Endodermal cell (in vitro differentiated cells): ENCODE measurements around the gene KIAA1217. TPM values are rescaled to one million over a fixed set of nuclear protein-coding genes. Genes with fewer than 3 reads are reported as not detected.
A peak's percentile ranks its signal among the peaks of the same experiment; 100 is the strongest.

Experiments
- DNase-seq: peaks from one replicate; pipeline ENCODE4 v3.0.0-alpha.2; 2017
- H3K27ac ChIP-seq: 2 replicates; pipeline ENCODE4 v1.5.1; 2013; ENCODE audit warnings: mild to moderate bottlenecking, low read depth, low read length, moderate library complexity
- H3K27me3 ChIP-seq: 2 replicates; pipeline ENCODE4 v1.6.1; 2013; ENCODE audit warnings: mild to moderate bottlenecking, low read length, moderate library complexity; ENCODE audit not compliant: insufficient read depth, control insufficient read depth, poor library complexity, severe bottlenecking
- H3K36me3 ChIP-seq: 2 replicates; pipeline ENCODE4 v1.7.0; 2013; ENCODE audit warnings: mild to moderate bottlenecking, low read length, moderate library complexity; ENCODE audit not compliant: control insufficient read depth, insufficient read depth
- H3K4me1 ChIP-seq: one replicate; pipeline ENCODE4 v1.7.0; 2013; ENCODE audit warnings: low read length; ENCODE audit not compliant: control insufficient read depth, insufficient read depth
- H3K4me3 ChIP-seq: 2 replicates; pipeline ENCODE4 v1.5.1; 2013; ENCODE audit warnings: mild to moderate bottlenecking, low read length, moderate library complexity
- H3K9ac ChIP-seq: 2 replicates; pipeline ENCODE4 v1.6.1; 2013; ENCODE audit warnings: mild to moderate bottlenecking, low read length, moderate library complexity; ENCODE audit not compliant: poor library complexity, severe bottlenecking; ENCODE audit errors: extremely low read depth
- H3K9me3 ChIP-seq: 2 replicates; pipeline ENCODE4 v1.6.1; 2013; ENCODE audit warnings: mild to moderate bottlenecking, low read length, moderate library complexity; ENCODE audit not compliant: control insufficient read depth
- H3K27ac Mint-ChIP-seq: 2 replicates; pipeline ENCODE4 v1.8.0; 2020; ENCODE audit warnings: mixed read lengths
- H3K27me3 Mint-ChIP-seq: 2 replicates; pipeline ENCODE4 v1.8.0; 2021; ENCODE audit warnings: mild to moderate bottlenecking, mixed read lengths; ENCODE audit not compliant: insufficient read depth
- H3K36me3 Mint-ChIP-seq: 2 replicates; pipeline ENCODE4 v1.8.0; 2020; ENCODE audit warnings: low read depth, mixed read lengths
- H3K4me1 Mint-ChIP-seq: 2 replicates; pipeline ENCODE4 v1.8.0; 2020; ENCODE audit warnings: mixed read lengths
- H3K4me3 Mint-ChIP-seq: 2 replicates; pipeline ENCODE4 v1.8.0; 2020; ENCODE audit warnings: mild to moderate bottlenecking, moderate library complexity, mixed read lengths
- H3K9me3 Mint-ChIP-seq: 2 replicates; pipeline ENCODE4 v1.8.0; 2020; ENCODE audit warnings: mild to moderate bottlenecking, mixed read lengths
- CTCF ChIP-seq: fragments of 200-600 bp; sonication (generic); conservative IDR thresholded peaks from 2 replicates; pipeline ENCODE4 v1.5.0; 2021; ENCODE audit warnings: antibody characterized with exemption, mild to moderate bottlenecking
- WGBS, 2 experiments: methylation state at CpG; one replicate each; pipeline versions ENCODE4 v1.1.5 to v1.1.7; 2013; ENCODE audit warnings: missing lambda C conversion rate in 2 of 2, mixed read lengths in 1 of 2; ENCODE audit not compliant: insufficient coverage in 1 of 2, insufficient read length in 1 of 2; 5-methylcytosine and 5-hydroxymethylcytosine counted together
- total RNA-seq, 2 donors: library from RNA; stranded (reverse); fragmentation: NEBNext Ultra II Directional in 1 of 2; extraction: Animal tissue kit (Norgen Biotek cat#: 25700) in 1 of 2; gene quantifications; 2 replicates in 1 of 2; 3 replicates in 1 of 2; pipeline ENCODE4 v1.2.1, GENCODE V29; 2021

Gene KIAA1217
- total RNA-seq, 2 donors from 2014 or later = 25.4 to 27.2 TPM

GRCh38 chr10:24449769-24450310, 240.9 kb downstream of the KIAA1217 start:
- Histone ChIP-seq H3K27ac (no peak overlapping the region), H3K36me3 (no peaks in the 10 kb centered on the region), H3K4me1 (no peaks in the 10 kb centered on the region), H3K4me3 (no peak overlapping the region), H3K9me3 (no peaks in the 10 kb centered on the region), H3K27me3 (no peaks in the 10 kb centered on the region), H3K9ac (no peak overlapping the region)
- Mint-ChIP-seq H3K36me3 (peaks cover 7% of the 10 kb centered on the region), H3K27ac (no peak overlapping the region), H3K9me3 (no peaks in the 10 kb centered on the region), H3K27me3 (no peaks in the 10 kb centered on the region), H3K4me1 (peaks cover 23% of the 10 kb centered on the region), H3K4me3 (no peak overlapping the region)
- no peak for DNase-seq
- no peak for TF ChIP-seq CTCF
- 85 to 100% methylated on average over 2 to 3 of the region's 3 CpGs for WGBS, 2 experiments

- 79% methylated on average over 4 of the region's 4 CpGs; no CpG with 5 or more reads in 1 of the 2 experiments for WGBS, 2 experiments
- DNase-seq = peak; percentile 71
Observed at GRCh38 chr10:24451325-24451820, 242.4 kb downstream of the KIAA1217 start.

GRCh38 chr10:24452030-24452429, 243.1 kb downstream of the KIAA1217 start:
- DNase-seq = no peak
- no peak overlapping the region for H3K27ac Mint-ChIP-seq
- Histone ChIP-seq H3K27ac (no peak overlapping the region), H3K9ac (no peak overlapping the region), H3K36me3 (no peaks in the 10 kb centered on the region), H3K4me1 (peaks cover 4% of the 10 kb centered on the region), H3K9me3 (no peaks in the 10 kb centered on the region), H3K27me3 (no peaks in the 10 kb centered on the region), H3K4me3 (no peak overlapping the region)
- no peaks in the 10 kb centered on the region for H3K27me3 Mint-ChIP-seq
- H3K36me3 Mint-ChIP-seq = peaks cover 4% of the 10 kb centered on the region
- H3K4me1 Mint-ChIP-seq = peaks cover 19% of the 10 kb centered on the region
- H3K9me3 Mint-ChIP-seq = no peaks in the 10 kb centered on the region
- TF ChIP-seq CTCF = no peak
- no peak overlapping the region for H3K4me3 Mint-ChIP-seq
- WGBS, 2 experiments = 93 to 100% methylated on average over 6 to 8 of the region's 8 CpGs

More at GRCh38 chr10:24451325-24451820, 242.4 kb downstream of the KIAA1217 start:
- peaks cover 22% of the 10 kb centered on the region for H3K4me1 Mint-ChIP-seq
- H3K36me3 ChIP-seq = no peaks in the 10 kb centered on the region
- H3K27me3 Mint-ChIP-seq = no peaks in the 10 kb centered on the region
- peaks cover 2% of the 10 kb centered on the region for H3K4me1 ChIP-seq
- H3K4me3 ChIP-seq = no peak overlapping the region
- no peak overlapping the region for H3K27ac ChIP-seq
- peaks cover 7% of the 10 kb centered on the region for H3K36me3 Mint-ChIP-seq
- no peak for TF ChIP-seq CTCF
- no peaks in the 10 kb centered on the region for H3K9me3 ChIP-seq
- no peaks in the 10 kb centered on the region for H3K9me3 Mint-ChIP-seq
- H3K9ac ChIP-seq = no peak overlapping the region
- H3K27me3 ChIP-seq = no peaks in the 10 kb centered on the region
- no peak overlapping the region for H3K4me3 Mint-ChIP-seq
- no peak overlapping the region for H3K27ac Mint-ChIP-seq
